Measurements from ENCODE around the gene TNNI2.
"Not testable (repeated sequence)": the region's sequence is repeated elsewhere in the genome, so short reads cannot be mapped to it uniquely, and the experiment has no call there.

TNNI2 gene

DNA sequence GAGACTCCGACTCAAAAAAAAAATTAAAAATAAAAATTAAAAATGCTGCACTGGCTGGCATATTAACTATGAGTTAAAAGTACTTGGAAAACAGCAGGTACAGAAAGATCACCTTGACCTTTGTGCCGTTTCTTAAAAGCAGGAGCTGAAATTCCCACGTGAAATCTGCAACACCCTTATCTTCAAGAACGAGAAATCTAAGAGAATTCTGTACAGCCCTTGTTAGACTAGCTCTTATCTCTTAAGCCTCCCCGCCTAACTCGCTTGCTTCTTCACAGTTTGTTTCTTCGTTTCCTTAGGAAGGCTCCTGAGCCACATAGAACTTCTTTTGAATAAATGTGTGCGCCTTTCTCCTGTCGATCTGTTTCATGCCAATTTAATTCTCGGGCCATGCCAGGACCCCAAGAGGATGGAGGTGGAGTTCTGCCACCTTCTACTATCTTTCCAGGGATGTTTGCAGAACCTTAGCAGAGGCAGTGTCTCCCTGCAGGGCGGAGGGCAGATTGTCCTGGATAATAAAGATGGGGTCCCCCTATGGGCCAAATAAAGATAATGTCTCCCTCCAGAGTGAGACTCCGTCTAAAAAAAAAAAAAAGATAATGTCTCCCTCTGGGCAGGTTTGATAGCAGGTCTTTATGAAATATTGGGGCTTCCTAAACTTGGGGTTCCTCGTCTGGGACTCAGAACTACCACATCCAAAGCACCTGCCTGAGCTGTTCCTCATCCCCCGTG lies 31.4 kb upstream of the TNNI2 start:
- H3K4me3 ChIP-seq (ENCODE audit: low read depth in 1 of 5, low read length in 5 of 5) = no peak overlapping the region
- H3K27ac ChIP-seq (ENCODE audit: low read depth, low read length) = no peak overlapping the region
- H3K9me3 ChIP-seq (ENCODE audit: control insufficient read depth in 5 of 5, low read length in 5 of 5) = peaks cover 0 to 4% (median 0%) of the 10 kb centered on the region in 5 donors
- H3K36me3 ChIP-seq (ENCODE audit: control insufficient read depth in 5 of 5, insufficient read depth in 5 of 5, low read length in 5 of 5) = no peaks in the 10 kb centered on the region
- peaks cover 0 to 8% (median 7%) of the 10 kb centered on the region in 5 donors for H3K27me3 ChIP-seq (ENCODE audit: control insufficient read depth in 5 of 5, insufficient read depth in 4 of 5, low read length in 5 of 5)
- no peaks in the 10 kb centered on the region for H3K4me1 ChIP-seq (ENCODE audit: control insufficient read depth in 5 of 5, insufficient read depth in 5 of 5, low read length in 5 of 5)
- no peak overlapping the region for H3K9ac ChIP-seq (ENCODE audit: low read length in 5 of 5)

DNA sequence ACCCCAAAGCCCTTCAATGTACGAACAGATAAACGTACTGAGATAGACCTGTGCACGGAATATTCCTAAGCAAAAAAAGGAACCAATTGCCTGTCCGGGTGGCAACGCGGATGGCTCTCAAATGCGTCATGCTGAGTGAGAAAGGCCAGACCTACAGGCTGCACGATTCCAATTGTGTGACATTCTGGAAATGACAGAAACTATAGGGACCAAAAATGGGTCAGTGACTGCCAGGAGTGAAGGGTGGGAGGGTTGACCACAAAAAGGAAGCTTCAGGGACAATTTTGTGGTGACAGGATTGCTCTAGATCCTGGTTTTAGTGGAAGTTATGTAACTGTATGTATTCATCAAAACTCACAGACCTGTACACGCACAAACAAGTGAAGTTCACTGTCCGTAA lies 28.0 kb upstream of the TNNI2 start:
- no peak overlapping the region for H3K9ac ChIP-seq (ENCODE audit: low read length in 5 of 5)
- no peaks in the 10 kb centered on the region for H3K36me3 ChIP-seq (ENCODE audit: control insufficient read depth in 5 of 5, insufficient read depth in 5 of 5, low read length in 5 of 5)
- H3K27me3 ChIP-seq (ENCODE audit: control insufficient read depth in 5 of 5, insufficient read depth in 4 of 5, low read length in 5 of 5) = peaks cover 3 to 7% (median 6%) of the 10 kb centered on the region in 5 donors
- H3K27ac ChIP-seq (ENCODE audit: low read depth, low read length) = no peak overlapping the region
- H3K4me3 ChIP-seq (ENCODE audit: low read depth in 1 of 5, low read length in 5 of 5) = no peak overlapping the region
- H3K4me1 ChIP-seq (ENCODE audit: control insufficient read depth in 5 of 5, insufficient read depth in 5 of 5, low read length in 5 of 5) = no peaks in the 10 kb centered on the region
- peaks cover 0 to 4% (median 0%) of the 10 kb centered on the region in 5 donors for H3K9me3 ChIP-seq (ENCODE audit: control insufficient read depth in 5 of 5, low read length in 5 of 5)

DNA sequence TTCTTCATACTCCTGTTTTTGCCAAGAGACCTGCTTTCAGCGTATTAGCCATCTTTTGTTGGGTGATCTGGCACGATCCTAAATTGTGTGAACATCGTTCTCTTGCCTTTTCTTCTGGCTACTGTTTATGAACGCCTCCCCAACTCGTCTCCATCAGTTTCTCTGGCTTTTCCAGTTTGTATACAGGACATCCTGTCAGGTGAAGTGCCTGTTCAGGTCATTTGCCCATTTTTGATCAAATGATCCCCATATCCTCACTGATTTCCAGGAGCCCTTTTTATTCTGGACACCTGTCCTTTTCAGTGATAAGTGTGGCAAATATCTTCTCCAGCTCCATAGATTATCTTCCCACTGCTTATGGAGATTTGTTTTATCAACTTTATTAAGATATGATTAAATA lies 26.5 kb upstream of the TNNI2 start:
- H3K9ac ChIP-seq (ENCODE audit: low read length in 5 of 5) = no peak overlapping the region
- peaks cover 0 to 4% (median 0%) of the 10 kb centered on the region in 5 donors for H3K9me3 ChIP-seq (ENCODE audit: control insufficient read depth in 5 of 5, low read length in 5 of 5)
- no peaks in the 10 kb centered on the region for H3K36me3 ChIP-seq (ENCODE audit: control insufficient read depth in 5 of 5, insufficient read depth in 5 of 5, low read length in 5 of 5)
- no peak overlapping the region for H3K27ac ChIP-seq (ENCODE audit: low read depth, low read length)
- H3K27me3 ChIP-seq (ENCODE audit: control insufficient read depth in 5 of 5, insufficient read depth in 4 of 5, low read length in 5 of 5) = peaks cover 3 to 7% (median 5%) of the 10 kb centered on the region in 5 donors
- H3K4me3 ChIP-seq (ENCODE audit: low read depth in 1 of 5, low read length in 5 of 5) = no peak overlapping the region
- H3K4me1 ChIP-seq (ENCODE audit: control insufficient read depth in 5 of 5, insufficient read depth in 5 of 5, low read length in 5 of 5) = no peaks in the 10 kb centered on the region

DNA sequence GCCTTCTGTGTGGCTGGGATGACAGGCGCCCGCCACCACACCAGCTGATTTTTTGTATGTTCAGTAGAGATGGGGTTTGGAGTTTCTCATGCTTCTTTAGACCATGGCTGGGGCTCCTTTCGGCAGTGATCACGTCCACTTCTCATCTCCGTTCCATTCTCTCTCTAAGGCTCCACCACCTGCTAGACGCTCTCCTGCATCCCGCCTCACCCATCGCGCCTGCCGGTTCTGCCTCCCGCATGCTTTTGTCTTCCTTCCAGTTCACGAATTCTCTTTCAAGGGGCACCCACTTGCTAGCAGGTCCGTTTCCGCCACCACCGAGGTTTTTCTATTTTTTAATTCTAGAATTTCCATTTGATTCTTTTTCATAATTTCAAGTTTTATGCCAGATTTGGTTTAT lies 26.0 kb upstream of the TNNI2 start:
- peaks cover under 1 to 7% (median 3%) of the 10 kb centered on the region in 5 donors for H3K27me3 ChIP-seq (ENCODE audit: control insufficient read depth in 5 of 5, insufficient read depth in 4 of 5, low read length in 5 of 5)
- H3K4me1 ChIP-seq (ENCODE audit: control insufficient read depth in 5 of 5, insufficient read depth in 5 of 5, low read length in 5 of 5) = no peaks in the 10 kb centered on the region
- H3K9me3 ChIP-seq (ENCODE audit: control insufficient read depth in 5 of 5, low read length in 5 of 5) = peaks cover 0 to 5% (median 1%) of the 10 kb centered on the region in 5 donors
- no peak overlapping the region for H3K4me3 ChIP-seq (ENCODE audit: low read depth in 1 of 5, low read length in 5 of 5)
- H3K27ac ChIP-seq (ENCODE audit: low read depth, low read length) = no peak overlapping the region
- no peak overlapping the region for H3K9ac ChIP-seq (ENCODE audit: low read length in 5 of 5)
- no peaks in the 10 kb centered on the region for H3K36me3 ChIP-seq (ENCODE audit: control insufficient read depth in 5 of 5, insufficient read depth in 5 of 5, low read length in 5 of 5)

DNA sequence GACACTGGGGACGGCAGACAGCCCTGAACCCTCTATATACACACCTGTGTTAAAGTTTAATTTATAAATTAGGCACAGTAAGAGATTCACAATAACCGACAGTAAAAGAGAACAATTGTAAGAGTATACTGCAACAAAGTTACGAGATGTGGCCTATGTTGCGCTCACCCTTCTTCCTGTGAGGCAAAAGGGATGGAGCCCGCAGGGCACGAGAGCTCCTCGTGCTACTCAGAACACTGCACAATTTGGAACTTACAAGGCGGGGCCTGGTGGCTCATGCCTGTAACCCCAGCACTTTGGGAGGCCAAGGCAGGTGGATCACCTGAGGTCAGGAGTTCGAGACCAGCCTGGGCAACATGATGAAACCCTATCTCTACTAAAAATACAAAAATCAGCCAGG lies 25.4 kb upstream of the TNNI2 start:
- H3K27ac ChIP-seq (ENCODE audit: low read depth, low read length); H3K27me3 ChIP-seq (ENCODE audit: control insufficient read depth in 5 of 5, insufficient read depth in 4 of 5, low read length in 5 of 5): not testable (repeated sequence)
- peaks cover 3 to 11% (median 5%) of the 10 kb centered on the region in 5 donors for H3K9me3 ChIP-seq (ENCODE audit: control insufficient read depth in 5 of 5, low read length in 5 of 5)

DNA sequence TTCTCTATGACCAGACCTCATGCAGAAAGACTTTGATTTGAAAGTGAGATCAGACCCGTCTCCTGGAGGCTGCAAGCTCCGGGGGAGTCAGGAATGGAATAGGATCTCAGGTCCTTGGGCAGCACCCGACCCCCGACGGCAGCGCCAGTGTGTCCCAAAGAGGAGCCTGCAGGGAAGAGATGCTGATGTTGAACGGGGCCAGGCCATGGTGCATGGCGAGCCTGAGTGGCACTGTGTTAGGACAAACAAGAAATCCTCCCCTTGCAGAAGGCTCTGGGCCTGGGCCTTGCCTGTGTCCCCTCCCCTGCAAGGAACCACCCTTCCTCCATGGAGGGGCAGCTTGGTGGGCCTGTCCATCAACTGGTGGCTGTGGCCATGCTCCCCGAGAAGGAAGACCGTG lies 24.1 kb upstream of the TNNI2 start:
- Histone ChIP-seq H3K36me3 (ENCODE audit: control insufficient read depth in 5 of 5, insufficient read depth in 5 of 5, low read length in 5 of 5) (no peaks in the 10 kb centered on the region), H3K9ac (ENCODE audit: low read length in 5 of 5) (no peak overlapping the region), H3K4me3 (ENCODE audit: low read depth in 1 of 5, low read length in 5 of 5) (no peak overlapping the region), H3K4me1 (ENCODE audit: control insufficient read depth in 5 of 5, insufficient read depth in 5 of 5, low read length in 5 of 5) (no peaks in the 10 kb centered on the region), H3K27me3 (ENCODE audit: control insufficient read depth in 5 of 5, insufficient read depth in 4 of 5, low read length in 5 of 5) (peaks cover 0 to 7% (median 3%) of the 10 kb centered on the region in 5 donors), H3K27ac (ENCODE audit: low read depth, low read length) (no peak overlapping the region), H3K9me3 (ENCODE audit: control insufficient read depth in 5 of 5, low read length in 5 of 5) (peaks cover 10 to 22% (median 12%) of the 10 kb centered on the region in 5 donors)

More for the DNA sequence above, 25.4 kb upstream of the TNNI2 start:
- H3K9ac ChIP-seq (ENCODE audit: low read length in 5 of 5); H3K36me3 ChIP-seq (ENCODE audit: control insufficient read depth in 5 of 5, insufficient read depth in 5 of 5, low read length in 5 of 5); H3K4me3 ChIP-seq (ENCODE audit: low read depth in 1 of 5, low read length in 5 of 5); H3K4me1 ChIP-seq (ENCODE audit: control insufficient read depth in 5 of 5, insufficient read depth in 5 of 5, low read length in 5 of 5): not testable (repeated sequence)

DNA sequence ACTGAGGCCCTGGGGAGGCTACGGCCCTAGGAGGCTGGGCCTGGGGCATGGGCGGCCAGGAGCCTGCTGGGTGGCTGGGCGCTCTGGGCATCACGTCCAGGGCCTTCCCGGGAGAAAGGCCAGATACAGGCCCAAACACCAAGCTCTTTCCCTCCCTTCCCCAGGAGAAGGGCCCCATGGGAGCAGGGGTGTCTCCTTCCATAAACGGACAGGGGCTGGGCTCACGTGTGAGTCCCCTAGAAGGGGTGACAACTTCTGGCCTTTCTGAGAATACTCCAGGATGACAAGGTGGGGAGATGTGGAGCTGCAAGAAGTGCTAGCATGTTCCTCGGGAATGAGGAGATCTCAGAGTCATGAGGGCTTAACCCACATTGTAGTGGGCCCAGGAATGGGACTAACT lies 23.5 kb upstream of the TNNI2 start:
- no peaks in the 10 kb centered on the region for H3K4me1 ChIP-seq (ENCODE audit: control insufficient read depth in 5 of 5, insufficient read depth in 5 of 5, low read length in 5 of 5)
- peaks cover 0 to 7% (median 3%) of the 10 kb centered on the region in 5 donors for H3K27me3 ChIP-seq (ENCODE audit: control insufficient read depth in 5 of 5, insufficient read depth in 4 of 5, low read length in 5 of 5)
- H3K36me3 ChIP-seq (ENCODE audit: control insufficient read depth in 5 of 5, insufficient read depth in 5 of 5, low read length in 5 of 5) = no peaks in the 10 kb centered on the region

DNA sequence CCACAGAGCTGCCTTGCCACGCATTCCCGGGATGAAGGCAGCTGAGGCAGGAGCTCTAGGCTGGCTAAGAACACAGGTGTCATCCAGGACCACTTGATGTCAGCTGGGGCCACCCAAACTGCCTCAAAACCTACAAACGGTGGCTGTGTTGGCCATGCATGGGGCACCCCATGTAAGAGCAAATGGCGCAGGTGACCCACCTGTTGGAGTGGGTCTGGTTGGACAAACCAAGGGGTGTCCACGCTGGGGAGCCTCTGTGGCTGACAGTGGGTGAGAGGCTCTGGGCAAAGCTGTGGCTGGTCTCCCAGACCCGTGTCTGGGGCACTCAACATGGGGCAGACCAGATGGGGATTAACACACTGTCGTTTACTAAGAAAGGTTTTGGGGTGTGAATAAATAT lies 23.0 kb upstream of the TNNI2 start:
- Histone ChIP-seq H3K27ac (ENCODE audit: low read depth, low read length) (no peak overlapping the region), H3K4me3 (ENCODE audit: low read depth in 1 of 5, low read length in 5 of 5) (no peak overlapping the region), H3K27me3 (ENCODE audit: control insufficient read depth in 5 of 5, insufficient read depth in 4 of 5, low read length in 5 of 5) (peaks cover 0 to 7% (median 3%) of the 10 kb centered on the region in 5 donors), H3K9ac (ENCODE audit: low read length in 5 of 5) (no peak overlapping the region), H3K4me1 (ENCODE audit: control insufficient read depth in 5 of 5, insufficient read depth in 5 of 5, low read length in 5 of 5) (no peaks in the 10 kb centered on the region), H3K9me3 (ENCODE audit: control insufficient read depth in 5 of 5, low read length in 5 of 5) (peaks cover 10 to 25% (median 12%) of the 10 kb centered on the region in 5 donors), H3K36me3 (ENCODE audit: control insufficient read depth in 5 of 5, insufficient read depth in 5 of 5, low read length in 5 of 5) (no peaks in the 10 kb centered on the region)

More for the DNA sequence above, 23.5 kb upstream of the TNNI2 start:
- Histone ChIP-seq H3K9ac (ENCODE audit: low read length in 5 of 5) (no peak overlapping the region), H3K27ac (ENCODE audit: low read depth, low read length) (no peak overlapping the region), H3K9me3 (ENCODE audit: control insufficient read depth in 5 of 5, low read length in 5 of 5) (peaks cover 10 to 25% (median 12%) of the 10 kb centered on the region in 5 donors), H3K4me3 (ENCODE audit: low read depth in 1 of 5, low read length in 5 of 5) (no peak overlapping the region)

DNA sequence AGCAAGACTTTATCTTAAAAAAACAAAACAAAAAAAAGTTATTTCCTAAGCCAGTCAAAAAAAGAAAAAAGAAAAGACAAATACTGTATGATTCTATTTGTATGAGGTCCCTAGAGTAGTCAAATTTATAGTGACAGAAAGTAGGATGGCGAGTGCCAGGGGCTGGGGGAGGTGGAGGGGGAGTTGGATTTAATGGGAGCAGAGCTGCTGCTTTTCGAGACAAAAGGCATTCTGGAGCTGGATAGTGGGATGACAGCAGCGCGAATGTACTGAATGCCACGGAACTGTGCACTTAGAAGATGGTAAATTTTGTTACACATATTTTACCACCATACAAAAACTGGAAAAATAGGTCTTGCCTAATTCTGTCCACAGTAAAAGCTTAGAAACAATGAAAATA lies 21.8 kb upstream of the TNNI2 start:
- Histone ChIP-seq H3K4me3 (ENCODE audit: low read depth in 1 of 5, low read length in 5 of 5) (no peak overlapping the region), H3K27ac (ENCODE audit: low read depth, low read length) (no peak overlapping the region), H3K27me3 (ENCODE audit: control insufficient read depth in 5 of 5, insufficient read depth in 4 of 5, low read length in 5 of 5) (peaks cover 0 to 7% (median 3%) of the 10 kb centered on the region in 5 donors), H3K9me3 (ENCODE audit: control insufficient read depth in 5 of 5, low read length in 5 of 5) (peaks cover 10 to 25% (median 12%) of the 10 kb centered on the region in 5 donors), H3K9ac (ENCODE audit: low read length in 5 of 5) (no peak overlapping the region), H3K4me1 (ENCODE audit: control insufficient read depth in 5 of 5, insufficient read depth in 5 of 5, low read length in 5 of 5) (no peaks in the 10 kb centered on the region), H3K36me3 (ENCODE audit: control insufficient read depth in 5 of 5, insufficient read depth in 5 of 5, low read length in 5 of 5) (no peaks in the 10 kb centered on the region)

DNA sequence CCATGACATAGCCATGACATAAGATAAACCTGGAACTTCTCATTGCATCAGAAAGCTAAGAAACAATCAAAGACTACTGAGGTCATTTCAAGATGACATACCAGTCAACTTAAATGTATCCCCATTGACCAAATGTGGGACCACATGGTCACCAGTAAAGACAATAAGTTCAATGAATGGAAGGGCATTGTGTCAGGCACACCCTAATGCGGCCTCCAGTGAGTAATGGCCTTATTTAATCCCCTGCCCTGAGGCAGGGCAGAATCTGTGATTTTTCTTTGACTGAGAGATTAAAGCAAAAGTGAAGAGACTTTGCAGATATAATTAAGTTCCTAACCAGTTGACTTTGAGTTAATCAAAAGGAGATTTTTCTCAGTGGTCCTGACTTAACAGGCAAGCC lies 21.3 kb upstream of the TNNI2 start:
- H3K4me1 ChIP-seq (ENCODE audit: control insufficient read depth in 5 of 5, insufficient read depth in 5 of 5, low read length in 5 of 5) = no peaks in the 10 kb centered on the region
- no peaks in the 10 kb centered on the region for H3K36me3 ChIP-seq (ENCODE audit: control insufficient read depth in 5 of 5, insufficient read depth in 5 of 5, low read length in 5 of 5)
- H3K27ac ChIP-seq (ENCODE audit: low read depth, low read length) = no peak overlapping the region
- H3K4me3 ChIP-seq (ENCODE audit: low read depth in 1 of 5, low read length in 5 of 5) = no peak overlapping the region
- peaks cover 10 to 21% (median 12%) of the 10 kb centered on the region in 5 donors for H3K9me3 ChIP-seq (ENCODE audit: control insufficient read depth in 5 of 5, low read length in 5 of 5)
- peaks cover 0 to 7% (median 3%) of the 10 kb centered on the region in 5 donors for H3K27me3 ChIP-seq (ENCODE audit: control insufficient read depth in 5 of 5, insufficient read depth in 4 of 5, low read length in 5 of 5)
- H3K9ac ChIP-seq (ENCODE audit: low read length in 5 of 5) = no peak overlapping the region
